Stomach (tissue), 4 donors: ENCODE measurements around the gene OMD.
"Not testable (repeated sequence)": the region's sequence is repeated elsewhere in the genome, so short reads cannot be mapped to it uniquely, and the experiment has no call there.

Source experiments
- POLR2A ChIP-seq, 4 donors: fragments of 450-650 bp; IDR thresholded peaks; one replicate each; pipeline ENCODE4 v1.6.1; 2016; ENCODE audit warnings: antibody characterized with exemption in 4 of 4, control low read depth in 2 of 4, mild to moderate bottlenecking in 1 of 4, moderate library complexity in 1 of 4
- TF ChIP-seq, protein P1 (sequence below), 7 experiments: fragments of 450-650 bp in 4 of 7; fragments of 200-600 bp in 3 of 7; sonication (generic) in 3 of 7; IDR thresholded peaks; one replicate each; pipeline ENCODE4 v1.5.1; 2016 to 2019; ENCODE audit warnings: antibody characterized with exemption in 7 of 7, control low read depth in 2 of 7, mild to moderate bottlenecking in 1 of 7

DNA sequence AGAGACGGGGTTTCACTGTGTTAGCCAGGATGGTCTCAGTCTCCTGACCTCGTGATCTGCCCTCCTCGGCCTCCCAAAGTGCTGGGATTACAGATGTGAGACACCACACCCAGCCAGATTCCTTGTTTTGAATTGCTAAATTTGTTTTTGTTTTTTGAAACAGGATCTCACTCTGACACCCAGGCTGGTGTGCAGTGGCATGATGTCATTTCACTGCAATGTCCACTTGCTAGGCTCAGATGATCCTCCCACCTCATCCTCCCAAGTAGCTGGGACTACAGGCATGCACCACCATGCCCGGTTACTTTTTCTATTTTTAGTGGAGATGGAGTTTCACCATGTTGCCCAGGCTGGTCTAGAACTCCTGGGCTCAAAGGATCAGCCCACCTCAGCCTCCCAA, 13.1 kb downstream of the OMD start:
- TF ChIP-seq, protein P1, sequence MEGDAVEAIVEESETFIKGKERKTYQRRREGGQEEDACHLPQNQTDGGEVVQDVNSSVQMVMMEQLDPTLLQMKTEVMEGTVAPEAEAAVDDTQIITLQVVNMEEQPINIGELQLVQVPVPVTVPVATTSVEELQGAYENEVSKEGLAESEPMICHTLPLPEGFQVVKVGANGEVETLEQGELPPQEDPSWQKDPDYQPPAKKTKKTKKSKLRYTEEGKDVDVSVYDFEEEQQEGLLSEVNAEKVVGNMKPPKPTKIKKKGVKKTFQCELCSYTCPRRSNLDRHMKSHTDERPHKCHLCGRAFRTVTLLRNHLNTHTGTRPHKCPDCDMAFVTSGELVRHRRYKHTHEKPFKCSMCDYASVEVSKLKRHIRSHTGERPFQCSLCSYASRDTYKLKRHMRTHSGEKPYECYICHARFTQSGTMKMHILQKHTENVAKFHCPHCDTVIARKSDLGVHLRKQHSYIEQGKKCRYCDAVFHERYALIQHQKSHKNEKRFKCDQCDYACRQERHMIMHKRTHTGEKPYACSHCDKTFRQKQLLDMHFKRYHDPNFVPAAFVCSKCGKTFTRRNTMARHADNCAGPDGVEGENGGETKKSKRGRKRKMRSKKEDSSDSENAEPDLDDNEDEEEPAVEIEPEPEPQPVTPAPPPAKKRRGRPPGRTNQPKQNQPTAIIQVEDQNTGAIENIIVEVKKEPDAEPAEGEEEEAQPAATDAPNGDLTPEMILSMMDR (IDR thresholded peaks at IDR 0.05), result not testable (repeated sequence)
- TF ChIP-seq POLR2A (IDR thresholded peaks at IDR 0.05), result not testable (repeated sequence)
